ENCODE data around the gene HECA.
"Not testable (repeated sequence)": the region's sequence is repeated elsewhere in the genome, so short reads cannot be mapped to it uniquely, and the experiment has no call there.

Gene HECA

DNA sequence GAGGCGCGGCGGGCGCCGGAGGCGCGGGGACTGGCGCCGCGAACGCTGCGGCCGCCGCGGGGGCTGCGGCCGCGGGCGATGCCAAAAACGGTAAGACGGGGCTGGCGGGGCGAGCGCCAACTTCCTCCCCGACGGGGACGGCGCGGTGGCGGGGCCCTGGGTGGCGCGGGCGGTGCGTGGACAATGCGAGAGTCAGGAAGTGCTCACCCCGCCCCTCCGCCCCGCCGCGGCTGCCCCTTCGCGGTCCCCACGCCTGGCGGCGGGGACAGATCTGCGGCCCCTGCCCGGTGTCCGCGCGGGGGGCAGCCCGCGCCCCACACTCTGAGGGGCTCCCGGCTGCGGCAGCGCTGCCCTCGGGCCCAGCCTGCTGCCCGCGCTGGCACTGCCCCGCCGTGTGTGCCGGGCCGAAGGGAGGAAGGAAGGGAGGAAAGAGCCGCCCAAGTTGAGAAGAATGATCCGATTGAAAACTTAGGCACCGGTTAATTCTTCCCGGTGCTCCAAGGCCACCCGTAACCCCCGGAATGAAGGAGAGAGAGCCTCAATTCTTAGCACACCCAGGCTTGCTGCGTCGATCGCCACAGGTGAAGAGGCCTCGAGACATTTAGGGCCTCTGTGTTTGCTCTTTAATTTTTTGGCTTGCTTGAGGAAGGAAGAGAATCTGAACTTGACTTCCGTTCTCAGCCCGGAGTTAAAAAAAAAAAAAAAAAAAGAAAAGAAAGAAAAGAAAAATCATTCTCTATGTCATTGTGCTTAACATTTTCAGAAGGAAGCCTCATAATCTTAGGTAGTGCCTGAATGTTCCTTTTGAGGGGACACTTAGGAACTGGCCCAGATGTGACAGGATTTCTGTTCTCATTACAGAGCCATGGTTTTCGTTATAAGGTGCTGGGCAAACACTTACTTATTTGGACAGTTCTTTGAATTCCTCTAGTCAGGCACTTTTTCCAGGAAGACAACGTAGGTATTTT lies 982 bp downstream of the HECA start:
- no peak for DNase-seq (ENCODE audit: low spot score)

GRCh38 chr6:139137706-139138105 lies 2.8 kb downstream of the HECA start:
- no peak for DNase-seq (ENCODE audit: low spot score)

- DNase-seq (ENCODE audit: low spot score): not testable (repeated sequence)
Measured at GRCh38 chr6:139140854-139141253, 6.0 kb downstream of the HECA start.

DNA sequence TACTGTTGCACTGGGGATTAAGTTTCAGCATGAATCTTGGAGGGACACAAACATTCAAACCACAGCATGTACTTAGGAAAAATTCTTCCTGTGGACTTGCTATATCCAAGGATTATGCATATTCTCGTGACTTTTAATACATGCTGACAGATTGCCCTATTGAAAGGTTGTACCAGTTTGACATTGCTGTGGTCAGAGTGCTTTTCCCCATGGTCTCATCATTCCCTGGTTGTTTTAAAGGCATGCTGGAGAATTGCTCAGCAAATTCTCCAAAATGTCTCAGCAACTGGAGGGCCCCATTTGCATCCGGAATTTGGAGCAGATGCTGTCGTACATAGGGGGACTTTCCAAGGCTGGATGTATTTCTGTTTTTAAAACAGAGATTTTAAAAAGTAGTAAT lies 7.4 kb downstream of the HECA start:
- DNase-seq (ENCODE audit: low spot score): no peak

- no peak for DNase-seq (ENCODE audit: low spot score)
Measured at GRCh38 chr6:139143111-139143510, 8.2 kb downstream of the HECA start.

- no peak for DNase-seq (ENCODE audit: low spot score)
Measured at GRCh38 chr6:139144490-139145085, 9.7 kb downstream of the HECA start.

DNA sequence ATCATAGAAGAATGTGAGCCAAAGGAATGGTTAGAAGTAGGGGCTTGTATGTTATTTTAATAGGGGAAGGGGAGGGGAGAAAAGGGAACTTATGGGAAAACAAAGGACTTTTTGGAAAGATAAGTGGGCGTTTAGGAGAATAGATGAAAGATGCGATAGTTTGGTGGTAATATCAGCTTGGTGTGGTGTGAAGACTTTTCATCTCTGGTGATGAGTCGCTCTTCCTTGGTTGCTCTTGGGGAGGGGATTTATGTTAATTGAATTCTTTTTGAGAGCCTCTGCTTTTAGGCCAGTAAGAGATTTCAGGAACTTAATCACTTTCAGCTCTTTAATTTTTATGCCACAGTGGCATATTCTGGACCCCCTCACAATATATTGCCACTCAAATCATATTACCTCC lies 10.8 kb downstream of the HECA start:
- no peak for DNase-seq (ENCODE audit: low spot score)

GRCh38 chr6:139146317-139146726 lies 11.4 kb downstream of the HECA start:
- DNase-seq (ENCODE audit: low spot score): no peak

DNA sequence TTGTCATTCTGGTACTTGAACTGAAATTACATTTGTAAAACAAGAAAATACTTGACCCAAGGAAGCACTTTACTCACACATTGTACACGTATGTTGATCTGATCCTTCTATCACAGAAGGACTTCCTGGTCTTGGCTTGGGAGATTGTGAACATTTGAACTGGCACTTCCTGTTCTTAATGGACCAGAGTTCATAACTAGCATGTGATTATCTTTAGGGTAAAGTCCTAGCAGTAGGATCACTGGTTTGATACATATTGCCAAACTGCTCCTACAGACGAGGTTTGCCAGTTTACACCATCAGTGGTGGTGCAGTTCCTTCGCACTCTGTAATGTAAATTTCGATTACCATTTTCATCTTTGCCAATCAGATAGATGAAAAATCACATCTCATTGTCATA lies 12.7 kb downstream of the HECA start:
- DNase-seq (ENCODE audit: low spot score): no peak

DNA sequence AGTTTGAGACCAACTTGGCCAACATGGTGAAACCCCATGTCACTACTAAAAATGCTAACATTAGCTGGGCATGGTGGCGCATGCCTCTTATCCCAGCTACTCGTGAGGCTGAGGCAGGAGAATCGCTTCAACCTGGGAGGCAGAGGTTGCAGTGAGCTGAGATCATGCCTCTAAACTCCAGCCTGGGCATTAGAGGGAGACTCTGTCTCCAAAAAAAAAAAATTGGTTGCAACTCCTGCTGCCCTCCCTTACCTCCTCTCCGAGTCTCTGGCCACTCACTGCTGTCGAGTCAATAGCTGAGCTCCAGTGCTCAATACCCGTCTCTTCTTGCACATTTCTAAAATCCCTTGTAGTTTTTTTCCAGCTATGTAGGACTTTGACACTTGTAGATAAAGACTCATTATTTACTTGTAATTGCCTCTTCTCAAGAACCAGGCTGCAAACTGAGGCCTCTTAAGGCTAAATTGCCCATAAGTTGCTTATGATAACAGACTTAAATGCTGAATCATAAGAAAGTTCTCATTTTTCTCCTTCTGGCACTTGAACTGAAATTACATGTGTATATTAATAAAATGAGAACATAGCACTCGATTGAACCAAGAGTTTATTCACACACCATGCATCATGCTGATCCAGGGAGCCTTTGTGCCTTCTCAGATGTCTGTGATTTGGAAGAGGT lies 13.8 kb downstream of the HECA start:
- DNase-seq (ENCODE audit: low spot score): no peak

DNA sequence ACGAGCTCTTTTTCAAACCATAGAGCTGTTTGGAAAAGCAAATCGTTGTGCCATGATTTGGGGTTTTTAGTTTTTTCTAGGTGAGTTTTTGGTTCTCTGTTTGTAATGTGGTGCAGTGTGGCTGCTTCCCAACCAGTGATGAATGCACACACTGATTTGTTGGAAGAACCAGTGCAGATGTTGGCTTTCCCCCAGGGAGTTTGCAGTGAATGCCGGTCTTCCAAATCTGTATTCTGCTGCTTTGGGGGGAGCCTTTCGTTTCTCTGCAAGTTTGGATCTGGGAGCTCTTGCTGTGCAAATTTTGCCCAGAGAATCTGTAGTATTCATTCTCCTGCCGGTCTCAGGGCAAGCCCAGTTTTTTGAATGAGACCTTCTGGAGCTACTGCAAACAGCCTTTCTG lies 14.5 kb downstream of the HECA start:
- no peak for DNase-seq (ENCODE audit: low spot score)

DNA sequence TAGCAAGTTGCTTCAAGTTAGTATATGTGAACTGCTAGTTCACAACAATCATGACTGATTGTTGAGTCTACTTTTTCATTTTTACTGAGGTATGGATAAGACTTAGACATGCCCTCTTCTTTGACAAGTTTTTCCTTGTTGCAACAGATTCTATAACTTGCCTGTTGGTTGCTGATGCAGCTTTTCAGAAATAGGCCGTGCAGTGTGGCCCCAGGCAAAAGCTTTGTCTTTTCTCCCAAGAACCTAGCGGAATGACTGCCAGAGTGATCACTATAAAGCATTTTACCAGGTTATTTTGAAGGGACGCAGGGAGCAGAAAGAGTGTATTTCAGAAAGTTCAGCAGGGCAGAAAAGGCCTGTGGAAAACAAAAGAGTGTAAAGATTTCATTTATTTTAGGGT lies 16.0 kb downstream of the HECA start:
- no peak for DNase-seq (ENCODE audit: low spot score)

DNA sequence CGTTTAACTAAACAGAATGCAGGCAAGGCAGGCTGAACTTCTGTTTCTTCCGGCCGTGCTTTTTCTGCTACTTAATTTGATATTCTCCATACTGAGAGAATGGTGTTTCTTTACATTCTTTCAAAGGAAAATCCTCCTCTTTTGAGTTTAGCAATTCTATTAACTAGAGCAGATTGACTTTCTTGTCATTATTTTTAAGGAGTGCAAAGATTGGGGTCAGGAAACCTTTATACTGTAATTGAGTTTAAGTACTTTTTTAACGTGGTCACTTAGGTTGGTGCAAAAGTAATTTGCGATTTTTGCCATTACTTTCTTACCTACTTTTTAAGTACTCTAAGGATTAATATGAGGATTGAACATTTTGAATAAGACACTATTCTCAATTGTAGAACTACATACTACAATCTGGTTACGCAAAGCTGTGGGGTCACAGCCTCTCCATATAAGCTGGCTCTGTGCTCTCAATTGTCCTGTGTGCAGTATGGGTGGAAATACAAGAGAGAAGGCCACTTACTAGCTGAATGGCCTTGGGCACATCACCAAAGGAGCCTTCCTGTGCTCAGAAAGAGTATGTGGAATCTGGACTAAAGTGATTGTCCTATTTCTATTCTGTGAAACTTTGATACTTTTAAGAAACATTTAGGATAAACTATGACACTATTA lies 16.7 kb downstream of the HECA start:
- DNase-seq (ENCODE audit: low spot score): no peak

- DNase-seq (ENCODE audit: low spot score): no peak
Measured at GRCh38 chr6:139152088-139152891, 17.4 kb downstream of the HECA start.

DNA sequence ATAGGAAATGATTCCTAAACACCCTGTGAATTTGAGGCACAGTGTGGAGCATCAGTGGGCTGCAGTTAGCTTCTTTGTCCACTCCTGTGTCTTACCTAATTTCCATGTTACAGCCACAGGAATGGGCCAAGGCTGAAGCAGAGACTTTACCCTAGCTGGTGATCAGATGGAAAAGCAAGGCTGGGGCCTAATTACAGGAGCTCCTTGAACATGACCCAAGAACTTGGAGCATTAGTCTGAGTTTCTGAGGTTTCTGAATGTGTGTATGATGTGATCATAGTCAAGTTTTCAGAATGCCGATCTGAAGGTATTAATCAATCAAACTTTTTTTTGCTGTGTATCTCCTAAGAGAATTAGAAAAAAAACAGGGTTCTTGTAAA lies 18.0 kb downstream of the HECA start:
- DNase-seq (ENCODE audit: low spot score): no peak

DNA sequence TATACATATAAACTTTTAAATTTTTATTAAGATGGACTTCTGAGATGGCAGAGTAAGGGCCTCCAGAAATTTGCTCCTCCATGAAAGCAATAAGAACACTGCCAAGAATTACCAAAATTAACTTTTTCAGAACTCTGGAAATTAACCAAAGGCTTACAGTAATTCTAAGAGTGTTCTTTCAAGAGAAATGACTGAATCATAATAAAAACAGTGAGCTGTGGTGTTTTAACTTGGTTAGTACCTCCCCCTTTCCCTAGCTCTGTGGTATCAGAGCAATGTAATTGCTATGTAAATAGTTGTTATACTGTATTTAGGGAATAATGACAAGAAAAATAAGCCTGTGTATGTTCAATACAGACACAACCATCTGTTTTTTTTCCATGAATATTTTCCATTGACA lies 19.0 kb downstream of the HECA start:
- no peak for DNase-seq (ENCODE audit: low spot score)

GRCh38 chr6:139154881-139155547 lies 20.1 kb downstream of the HECA start:
- DNase-seq (ENCODE audit: low spot score): no peak

- no peak for DNase-seq (ENCODE audit: low spot score)
Measured at GRCh38 chr6:139156102-139156501, 21.2 kb downstream of the HECA start.

DNA sequence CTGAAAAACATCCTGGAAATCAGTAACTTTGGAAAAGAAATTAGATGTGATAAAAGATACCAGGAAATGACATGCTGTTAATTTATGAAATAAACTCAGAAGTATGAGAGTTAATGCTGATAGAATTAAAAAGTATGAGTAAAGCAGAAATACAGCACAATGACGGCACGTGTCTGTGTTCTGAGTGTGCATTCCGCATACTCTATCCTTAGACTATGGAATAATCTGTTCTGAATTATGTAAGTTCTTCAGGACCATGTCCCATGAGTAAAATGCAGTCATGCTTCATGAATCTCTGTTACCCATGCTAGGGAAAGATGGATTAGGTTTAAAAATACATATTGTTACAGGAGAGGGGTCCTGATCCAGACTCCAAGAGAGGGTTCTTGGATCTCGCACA lies 21.7 kb downstream of the HECA start:
- DNase-seq (ENCODE audit: low spot score): no peak

DNA sequence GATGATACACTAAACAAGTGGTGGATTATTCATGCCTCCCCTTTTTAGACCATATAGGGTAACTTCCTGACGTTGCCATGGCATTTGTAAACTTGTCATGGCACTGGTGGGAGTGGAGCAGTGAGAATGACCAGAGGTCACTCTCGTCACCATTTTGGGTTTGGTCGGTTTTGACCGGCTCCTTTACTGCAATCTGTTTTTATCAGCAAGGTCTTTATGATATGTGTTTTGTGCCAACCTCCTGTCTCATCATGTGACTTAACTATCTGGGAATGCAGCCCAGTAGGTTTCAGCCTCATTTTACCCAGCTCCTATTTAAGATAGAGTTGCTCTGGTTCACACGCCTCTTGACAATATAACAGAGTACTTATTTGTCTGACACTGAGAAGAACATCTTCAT lies 22.2 kb downstream of the HECA start:
- DNase-seq (ENCODE audit: low spot score): not testable (repeated sequence)

DNA sequence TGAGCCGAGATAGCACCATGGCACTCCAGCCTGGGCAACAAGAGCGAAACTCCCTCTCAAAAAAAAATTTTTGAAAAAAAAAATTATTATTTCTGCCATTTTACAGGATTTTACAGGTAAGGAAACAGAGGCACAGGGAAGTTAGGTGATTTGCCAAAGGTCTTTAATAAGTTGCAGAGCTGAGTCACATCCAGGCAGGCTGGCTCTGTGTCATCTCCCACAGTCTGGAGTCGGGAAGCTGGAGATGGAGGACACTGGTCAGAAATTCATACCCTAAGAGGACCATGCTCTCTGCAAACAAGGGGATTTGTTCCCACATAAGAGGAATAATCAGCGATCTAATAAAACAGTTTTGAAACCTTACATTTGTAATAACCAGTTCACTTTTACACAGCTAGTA lies 24.1 kb downstream of the HECA start:
- no peak for DNase-seq (ENCODE audit: low spot score)

Measured in cerebellar cortex (tissue), 1 donor.